Measurements from ENCODE around the gene TLX3.

- TF ChIP-seq EZH2phosphoT487 (IDR thresholded peaks at IDR 0.05; ENCODE audit: low read depth) (no peak), CTCF (IDR thresholded peaks at IDR 0.05; ENCODE audit: low read depth, low read length) (no peak)
These were observed 47.7 kb upstream of the TLX3 start for GRCh38 chr5:171261361-171261760.

All from OCI-LY3 (cell line).